Measurements from ENCODE around the gene CDK17. TPM values are rescaled to one million over a fixed set of nuclear protein-coding genes. Genes with fewer than 3 reads are reported as not detected.
A peak's percentile ranks its signal among the peaks of the same experiment; 100 is the strongest.
"Not testable (repeated sequence)": the region's sequence is repeated elsewhere in the genome, so short reads cannot be mapped to it uniquely, and the experiment has no call there.

The CDK17 gene
- total RNA-seq, 8 experiments from 2014 or later, result 28.5 to 61.1 (median 45.5) TPM

GRCh38 chr12:96398424-96399119, 1.7 kb downstream of the CDK17 start:
- WGBS, 10 experiments, result 0 to 17% (median 2%) methylated on average over 1 to 9 of the region's 9 CpGs
- Histone ChIP-seq H3K4me1 (replicated peaks in 1 of 2) (peaks cover 2 to 25% of the 10 kb centered on the region in 2 donors), H3K27ac (peak overlapping the region; percentile 93 to 97), H3K4me3 (peak overlapping the region; percentile 54 to 91 (median 73))
- no peak for ATAC-seq (replicated peaks in 6 of 8)
- in situ Hi-C loops (cut with MboI; ENCODE audit: low pct_unique_long_range_greater_than_20kb in 2 of 9, low sequenced_read_pairs in 9 of 9, unreplicated experiment in 9 of 9), result no loop called here

- in situ Hi-C loops (cut with MboI; ENCODE audit: low pct_unique_long_range_greater_than_20kb in 2 of 9, low sequenced_read_pairs in 9 of 9, unreplicated experiment in 9 of 9), result no loop called here
- H3K27ac ChIP-seq, result no peak overlapping the region
- WGBS, 10 experiments, result 0 to 48% (median 19%) methylated on average over 1 to 4 of the region's 4 CpGs
Observed at GRCh38 chr12:96397756-96398423, 2.3 kb downstream of the CDK17 start.

GRCh38 chr12:96396914-96397313, 3.3 kb downstream of the CDK17 start:
- Histone ChIP-seq H3K27ac (no peak overlapping the region), H3K4me3 (peak overlapping the region; percentile 54 to 91 (median 73)), H3K4me1 (replicated peaks in 1 of 2) (peaks cover 2 to 25% of the 10 kb centered on the region in 2 donors)
- WGBS, 10 experiments, result 64 to 96% (median 77%) methylated on average over 1 to 5 of the region's 5 CpGs
- no peak for ATAC-seq (replicated peaks in 6 of 8)
- in situ Hi-C loops (cut with MboI; ENCODE audit: low pct_unique_long_range_greater_than_20kb in 2 of 9, low sequenced_read_pairs in 9 of 9, unreplicated experiment in 9 of 9), result no loop called here

More at GRCh38 chr12:96397756-96398423, 2.3 kb downstream of the CDK17 start:
- H3K4me3 ChIP-seq, result peak overlapping the region; percentile 54 to 91 (median 73)
- ATAC-seq (replicated peaks in 6 of 8), result no peak
- peaks cover 2 to 25% of the 10 kb centered on the region in 2 donors for H3K4me1 ChIP-seq (replicated peaks in 1 of 2)

- Histone ChIP-seq H3K4me1 (replicated peaks in 1 of 2) (peaks cover 2 to 21% of the 10 kb centered on the region in 2 donors), H3K4me3 (peak overlapping the region in 1 of 5 donors; percentile 60), H3K27ac (no peak overlapping the region)
- ATAC-seq (replicated peaks in 6 of 8), result no peak
- in situ Hi-C loops (cut with MboI; ENCODE audit: low pct_unique_long_range_greater_than_20kb in 2 of 9, low sequenced_read_pairs in 9 of 9, unreplicated experiment in 9 of 9), result no loop called here
- 42 to 100% (median 84%) methylated on average over 1 to 2 of the region's 2 CpGs for WGBS, 10 experiments
Observed at GRCh38 chr12:96396209-96396608, 4.0 kb downstream of the CDK17 start.

GRCh38 chr12:96395236-96395635, 5.0 kb downstream of the CDK17 start:
- in situ Hi-C loops (cut with MboI; ENCODE audit: low pct_unique_long_range_greater_than_20kb in 2 of 9, low sequenced_read_pairs in 9 of 9, unreplicated experiment in 9 of 9), result no loop called here
- Histone ChIP-seq H3K4me3 (no peak overlapping the region), H3K4me1 (replicated peaks in 1 of 2) (peaks cover 2 to 18% of the 10 kb centered on the region in 2 donors), H3K27ac (no peak overlapping the region)
- no peak for ATAC-seq (replicated peaks in 6 of 8)
- 57 to 100% (median 90%) methylated on average over 1 to 4 of the region's 4 CpGs; no CpG with 5 or more reads in 1 of the 10 experiments for WGBS, 10 experiments

- ATAC-seq (replicated peaks in 6 of 8), result not testable (repeated sequence)
Observed at GRCh38 chr12:96393229-96393628, 7.0 kb downstream of the CDK17 start.

GRCh38 chr12:96392397-96392796, 7.8 kb downstream of the CDK17 start:
- WGBS, 10 experiments, result 61 to 93% (median 77%) methylated on average over 2 to 5 of the region's 5 CpGs
- Histone ChIP-seq H3K27ac (no peak overlapping the region), H3K4me3 (no peak overlapping the region), H3K4me1 (replicated peaks in 1 of 2) (peaks cover 2 to 18% of the 10 kb centered on the region in 2 donors)
- ATAC-seq (replicated peaks in 6 of 8), result no peak
- in situ Hi-C loops (cut with MboI; ENCODE audit: low pct_unique_long_range_greater_than_20kb in 2 of 9, low sequenced_read_pairs in 9 of 9, unreplicated experiment in 9 of 9), result no loop called here

More at GRCh38 chr12:96393229-96393628, 7.0 kb downstream of the CDK17 start:
- in situ Hi-C loops (cut with MboI; ENCODE audit: low pct_unique_long_range_greater_than_20kb in 2 of 9, low sequenced_read_pairs in 9 of 9, unreplicated experiment in 9 of 9); H3K27ac ChIP-seq; H3K4me3 ChIP-seq: not testable (repeated sequence)
- WGBS, 10 experiments, result 80 to 100% (median 91%) methylated on average over 1 to 4 of the region's 5 CpGs; no CpG with 5 or more reads in 3 of the 10 experiments
- peaks cover 2 to 18% of the 10 kb centered on the region in 2 donors for H3K4me1 ChIP-seq (replicated peaks in 1 of 2)

- Histone ChIP-seq H3K27ac (no peak overlapping the region), H3K4me3 (no peak overlapping the region), H3K4me1 (replicated peaks in 1 of 2) (no peaks in the 10 kb centered on the region)
- no peak for ATAC-seq (replicated peaks in 6 of 8)
- in situ Hi-C loops (cut with MboI; ENCODE audit: low pct_unique_long_range_greater_than_20kb in 2 of 9, low sequenced_read_pairs in 9 of 9, unreplicated experiment in 9 of 9), result no loop called here
- WGBS, 10 experiments, result 86 to 100% (median 100%) methylated on average over 1 of the region's 1 CpG; no CpG with 5 or more reads in 2 of the 10 experiments
Observed at GRCh38 chr12:96387981-96388380, 12.3 kb downstream of the CDK17 start.

- H3K4me3 ChIP-seq, result no peak overlapping the region
- WGBS, 10 experiments, result 79 to 100% (median 100%) methylated on average over 1 to 2 of the region's 2 CpGs; no CpG with 5 or more reads in 4 of the 10 experiments
- in situ Hi-C loops (cut with MboI; ENCODE audit: low pct_unique_long_range_greater_than_20kb in 2 of 9, low sequenced_read_pairs in 9 of 9, unreplicated experiment in 9 of 9), result no loop called here
- H3K27ac ChIP-seq, result no peak overlapping the region
- no peak for ATAC-seq (replicated peaks in 6 of 8)
- H3K4me1 ChIP-seq (replicated peaks in 1 of 2), result no peaks in the 10 kb centered on the region
Observed at GRCh38 chr12:96386794-96387193, 13.4 kb downstream of the CDK17 start.

- WGBS, 10 experiments, result 45 to 100% (median 88%) methylated on average over 1 of the region's 1 CpG; no CpG with 5 or more reads in 1 of the 10 experiments
- no peak overlapping the region for H3K27ac ChIP-seq
- no peak overlapping the region for H3K4me3 ChIP-seq
- in situ Hi-C loops (cut with MboI; ENCODE audit: low pct_unique_long_range_greater_than_20kb in 2 of 9, low sequenced_read_pairs in 9 of 9, unreplicated experiment in 9 of 9), result no loop called here
- no peak for ATAC-seq (replicated peaks in 6 of 8)
- H3K4me1 ChIP-seq (replicated peaks in 1 of 2), result no peaks in the 10 kb centered on the region
Observed at GRCh38 chr12:96383991-96384390, 16.2 kb downstream of the CDK17 start.

GRCh38 chr12:96383371-96383770, 16.9 kb downstream of the CDK17 start:
- no peak overlapping the region for H3K27ac ChIP-seq
- H3K4me1 ChIP-seq (replicated peaks in 1 of 2), result no peaks in the 10 kb centered on the region
- no peak overlapping the region for H3K4me3 ChIP-seq
- 16 to 100% (median 84%) methylated on average over 1 to 4 of the region's 4 CpGs for WGBS, 10 experiments
- ATAC-seq (replicated peaks in 6 of 8), result no peak
- in situ Hi-C loops (cut with MboI; ENCODE audit: low pct_unique_long_range_greater_than_20kb in 2 of 9, low sequenced_read_pairs in 9 of 9, unreplicated experiment in 9 of 9), result no loop called here

- ATAC-seq (replicated peaks in 6 of 8); H3K27ac ChIP-seq; in situ Hi-C loops (cut with MboI; ENCODE audit: low pct_unique_long_range_greater_than_20kb in 2 of 9, low sequenced_read_pairs in 9 of 9, unreplicated experiment in 9 of 9); H3K4me1 ChIP-seq (replicated peaks in 1 of 2); H3K4me3 ChIP-seq: not testable (repeated sequence)
- WGBS, 10 experiments, result 90 to 100% (median 100%) methylated on average over 1 to 3 of the region's 4 CpGs; no CpG with 5 or more reads in 2 of the 10 experiments
Observed at GRCh38 chr12:96379743-96380142, 20.5 kb downstream of the CDK17 start.

- no peak overlapping the region for H3K4me3 ChIP-seq
- ATAC-seq (replicated peaks in 6 of 8), result no peak
- WGBS, 10 experiments, result 0 to 100% (median 75%) methylated on average over 1 of the region's 1 CpG; no CpG with 5 or more reads in 2 of the 10 experiments
- no peaks in the 10 kb centered on the region for H3K4me1 ChIP-seq (replicated peaks in 1 of 2)
- no peak overlapping the region for H3K27ac ChIP-seq
- in situ Hi-C loops (cut with MboI; ENCODE audit: low pct_unique_long_range_greater_than_20kb in 2 of 9, low sequenced_read_pairs in 9 of 9, unreplicated experiment in 9 of 9), result no loop called here
Observed at GRCh38 chr12:96378319-96378718, 21.9 kb downstream of the CDK17 start.

Data from motor neuron (in vitro differentiated cells).